A549 (cell line): ENCODE measurements around the gene TAF3. TPM values are rescaled to one million over a fixed set of nuclear protein-coding genes. Genes with fewer than 3 reads are reported as not detected.

Experiments
- ATAC-seq, 2 experiments: fragments of 200-7000 bp in 1 of 2; fragments of >200 bp in 1 of 2; cut with Nextera tagmentation in 1 of 2; cut with Tn5 transposase in 1 of 2; 3 replicates each; pipeline versions ENCODE4 v1.8.0 to v1.9.1; 2018 to 2020; ENCODE audit warnings: mild to moderate bottlenecking in 1 of 2, moderate library complexity in 1 of 2
- CTCF ChIA-PET: fragments of 300-600 bp; sonication (Branson Sonifier 250); formaldehyde crosslinking; extraction: SDS; loops from one replicate; lab custom pipeline; 2021; ENCODE audit warnings: antibody characterized with exemption, inconsistent platforms; lab: Yijun Ruan, JAX
- POLR2A ChIA-PET: fragments of 350-600 bp; formaldehyde crosslinking; extraction: SDS; loops from one replicate; lab custom pipeline; 2021; ENCODE audit warnings: antibody characterized with exemption, inconsistent platforms; lab: Yijun Ruan, JAX
- DNase-seq, 2 experiments: peaks; one replicate each; pipeline versions ENCODE4 v3.0.0 to v3.0.0-alpha.2; 2011 to 2016; ENCODE audit warnings: low read depth in 1 of 2, low spot score in 1 of 2
- FAIRE-seq: peaks from 2 replicates; lab custom pipeline; 2011; peaks lifted over from hg19 to GRCh38; lab: Jason Lieb, UNC
- H3K27ac ChIP-seq, 2 experiments: fragments of >200 bp; sonication (Bioruptor Twin); formaldehyde crosslinking; 3 replicates each; pipeline ENCODE4 v1.5.1; 2016 to 2017
- H3K4me1 ChIP-seq: fragments of >200 bp; sonication (Bioruptor Twin); formaldehyde crosslinking; 3 replicates; pipeline ENCODE4 v1.6.1; 2016
- H3K4me2 ChIP-seq: fragments of >200 bp; sonication (Bioruptor Twin); formaldehyde crosslinking; 3 replicates; pipeline ENCODE4 v1.6.1; 2016
- H3K4me3 ChIP-seq: fragments of >200 bp; sonication (Bioruptor Twin); formaldehyde crosslinking; 3 replicates; pipeline ENCODE4 v1.5.1; 2016
- H3K9me3 ChIP-seq: fragments of >200 bp; sonication (Bioruptor Twin); formaldehyde crosslinking; 3 replicates; pipeline ENCODE4 v1.6.1; 2016
- BCL3 ChIP-seq: fragments of >200 bp; sonication (Bioruptor Twin); formaldehyde crosslinking; IDR thresholded peaks from 3 replicates; pipeline ENCODE4 v1.6.1; 2016
- BHLHE40 ChIP-seq: IDR thresholded peaks from 2 replicates; pipeline ENCODE4 v1.6.1; 2012; ENCODE audit warnings: low read depth, low read length, inconsistent platforms
- CBX2 ChIP-seq: fragments of 200-600 bp; sonication (generic); IDR thresholded peaks from 2 replicates; pipeline ENCODE4 v1.6.1; 2016; ENCODE audit warnings: low read depth, mild to moderate bottlenecking, borderline replicate concordance
- CEBPB ChIP-seq, 2 experiments: fragments of >200 bp in 1 of 2; sonication (Bioruptor Twin) in 1 of 2; formaldehyde crosslinking in 1 of 2; IDR thresholded peaks; 2 replicates each; pipeline ENCODE4 v1.6.1; 2012 to 2016
- EP300 ChIP-seq, 2 experiments: fragments of >200 bp; sonication (Bioruptor Twin); formaldehyde crosslinking; IDR thresholded peaks; 2 replicates in 1 of 2; 3 replicates in 1 of 2; pipeline ENCODE4 v1.6.1; 2016 to 2017
- FOSB ChIP-seq: fragments of 250-450 bp; sonication (Bioruptor Pico); IDR thresholded peaks from 2 replicates; pipeline ENCODE4 v1.5.0; 2020; ENCODE audit warnings: mild to moderate bottlenecking, moderate library complexity
- FOXS1 ChIP-seq: fragments of 250-450 bp; sonication (Bioruptor Pico); IDR thresholded peaks from 2 replicates; pipeline ENCODE4 v1.5.0; 2020; ENCODE audit warnings: mild to moderate bottlenecking, moderate library complexity
- GATA3 ChIP-seq: IDR thresholded peaks from 2 replicates; pipeline ENCODE4 v1.6.1; 2012; ENCODE audit warnings: borderline replicate concordance
- HEYL ChIP-seq: fragments of 250-450 bp; sonication (Bioruptor Pico); IDR thresholded peaks from 2 replicates; pipeline ENCODE4 v1.8.0; 2021; ENCODE audit warnings: mild to moderate bottlenecking, moderate library complexity
- HMGXB4 ChIP-seq: fragments of 250-450 bp; sonication (Bioruptor Pico); IDR thresholded peaks from 2 replicates; pipeline ENCODE4 v1.5.0; 2021; ENCODE audit warnings: mild to moderate bottlenecking, moderate library complexity, borderline replicate concordance
- HOXA7 ChIP-seq: fragments of 250-450 bp; sonication (Bioruptor Pico); IDR thresholded peaks from 2 replicates; pipeline ENCODE4 v1.5.0; 2020; ENCODE audit warnings: mild to moderate bottlenecking, moderate library complexity
- KDM5A ChIP-seq: fragments of 200-600 bp; sonication (generic); IDR thresholded peaks from 2 replicates; pipeline ENCODE4 v1.6.1; 2016; ENCODE audit warnings: antibody characterized with exemption, mild to moderate bottlenecking
- MAFK ChIP-seq: fragments of 450-650 bp; IDR thresholded peaks from 2 replicates; pipeline ENCODE4 v1.6.1; 2014; ENCODE audit not compliant: partially characterized antibody
- MAX ChIP-seq: IDR thresholded peaks from 2 replicates; pipeline ENCODE4 v1.6.1; 2012
- MYC ChIP-seq: IDR thresholded peaks from 2 replicates; pipeline ENCODE4 v1.6.1; 2012; ENCODE audit warnings: mild to moderate bottlenecking, inconsistent platforms, low read length, improper control_type of control experiment, borderline replicate concordance
- POLR2A ChIP-seq: IDR thresholded peaks from 2 replicates; pipeline ENCODE4 v1.6.1; 2012; ENCODE audit warnings: mild to moderate bottlenecking, low read length
- POLR2AphosphoS2 ChIP-seq: conservative IDR thresholded peaks from 2 replicates; pipeline ENCODE4 v1.6.1; 2012; ENCODE audit warnings: low read length, improper control_type of control experiment, inconsistent platforms
- SREBF2 ChIP-seq: fragments of 450-650 bp; IDR thresholded peaks from 2 replicates; pipeline ENCODE4 v1.6.1; 2014; ENCODE audit warnings: mild to moderate bottlenecking, moderate library complexity
- WGBS: methylation state at CpG from one replicate; pipeline ENCODE4 v1.1.6; 2017; ENCODE audit errors: missing lambda C conversion rate; 5-methylcytosine and 5-hydroxymethylcytosine counted together
- polyA plus RNA-seq, 4 experiments: library from polyadenylated mRNA; depleted of rRNA in 3 of 4; stranded (reverse); fragments of >200 nt; fragmentation: RNase III in 1 of 4; extraction: RNeasy Plus Mini Kit Qiagen cat#74134 plus additional on column Dnase treatment in 1 of 4; gene quantifications; 2 replicates in 3 of 4; 3 replicates in 1 of 4; pipeline ENCODE4 v1.2.3, GENCODE V29; 2011 to 2017

Gene TAF3
- polyA plus RNA-seq, 2 of the 4 experiments (the other 2 are of a cell fraction), result 5.7 to 6.1 TPM

GRCh38 chr10:8041992-8042720 is 223.9 kb downstream of the TAF3 start:
- no peak for FAIRE-seq
- WGBS, result 58% methylated on average over 16 of the region's 17 CpGs
- no peak for ATAC-seq
- POLR2A ChIA-PET, result no interaction called here
- Histone ChIP-seq H3K4me2 (no peak overlapping the region), H3K4me1 (peaks cover 9% of the 10 kb centered on the region; the same call in 1 of the 3 replicates), H3K27ac (no peak overlapping the region), H3K9me3 (no peaks in the 10 kb centered on the region), H3K4me3 (no peak overlapping the region)
- CTCF ChIA-PET, result interaction anchor here (1.1 to 2.3 kb wide), 2 partner anchors 11 to 168 kb away, joined by 3 to 7 read pairs; no protein-coding TSS in a partner anchor
- DNase-seq, result no peak
- TF ChIP-seq POLR2A, result 0 out of 2 replicates have a peak, but pooled peaks have one; percentile 9
- TF ChIP-seq CBX2, result no peak

- ATAC-seq, result no peak
- ChIA-PET CTCF (interaction anchor here (1.1 to 2.3 kb wide), 2 partner anchors 10 to 169 kb away, joined by 3 to 7 read pairs; no protein-coding TSS in a partner anchor), POLR2A (no interaction called here)
- Histone ChIP-seq H3K4me2 (no peak overlapping the region), H3K9me3 (no peaks in the 10 kb centered on the region), H3K27ac (no peak overlapping the region), H3K4me3 (no peak overlapping the region), H3K4me1 (peaks cover under 1% of the 10 kb centered on the region; the same call in 1 of the 3 replicates)
- DNase-seq, result no peak
- FAIRE-seq, result no peak
- TF ChIP-seq MAFK (peak; percentile 44), MYC (no peak), GATA3 (no peak), HMGXB4 (no peak), SREBF2 (no peak)
- WGBS, result 84% methylated on average over 35 of the region's 35 CpGs
Measured at GRCh38 chr10:8042721-8043568, 224.6 kb downstream of the TAF3 start.

- ChIA-PET CTCF (interaction anchor here (1.1 to 2.3 kb wide), 2 partner anchors 10 to 170 kb away, joined by 3 to 7 read pairs; no protein-coding TSS in a partner anchor), POLR2A (no interaction called here)
- WGBS, result 83% methylated on average over 27 of the region's 31 CpGs
- Histone ChIP-seq H3K9me3 (no peaks in the 10 kb centered on the region), H3K4me1 (peaks cover 3% of the 10 kb centered on the region; the same call in 2 of the 3 replicates), H3K4me2 (no peak overlapping the region), H3K27ac (no peak overlapping the region), H3K4me3 (no peak overlapping the region)
- FAIRE-seq, result no peak
- no peak for ATAC-seq
- no peak for DNase-seq
- no peak for TF ChIP-seq FOSB (CRISPR knock-in tag)
- TF ChIP-seq MAX, result no peak
- TF ChIP-seq HEYL, result no peak
- no peak for TF ChIP-seq EP300 (IDR thresholded peaks at IDR 0.05)
Measured at GRCh38 chr10:8043569-8044306, 225.4 kb downstream of the TAF3 start.

GRCh38 chr10:8044331-8044907 is 226.1 kb downstream of the TAF3 start:
- Histone ChIP-seq H3K4me3 (no peak overlapping the region), H3K4me1 (peaks cover 8% of the 10 kb centered on the region; the same call in 2 of the 3 replicates), H3K9me3 (no peaks in the 10 kb centered on the region), H3K27ac (no peak overlapping the region), H3K4me2 (no peak overlapping the region)
- TF ChIP-seq POLR2AphosphoS2, result no peak
- TF ChIP-seq MYC, result no peak
- no peak for TF ChIP-seq CEBPB (IDR thresholded peaks at IDR 0.05)
- TF ChIP-seq FOXS1 (CRISPR knock-in tag), result no peak
- TF ChIP-seq HOXA7 (CRISPR knock-in tag), result no peak
- TF ChIP-seq KDM5A, result no peak
- TF ChIP-seq BHLHE40, result no peak
- TF ChIP-seq BCL3, result no peak
- TF ChIP-seq MAFK, result no peak
- no peak for ATAC-seq
- ChIA-PET CTCF (no interaction called here), POLR2A (no interaction called here)
- WGBS, result 71% methylated on average over 12 of the region's 12 CpGs
- FAIRE-seq, result no peak
- DNase-seq, result no peak
